ENCODE results near the gene CYGB.

The CYGB gene

GRCh38 chr17:76553178-76553908 lies 15.8 kb upstream of the CYGB start:
- no peak for DNase-seq (ENCODE audit: low read depth)
- no peak for TF ChIP-seq CTCF (IDR thresholded peaks at IDR 0.05; ENCODE audit: low read depth, low read length, missing control alignments)
- H3K4me3 ChIP-seq (ENCODE audit: low read depth, low read length), result no peak overlapping the region
- in situ Hi-C loops (cut with HindIII; ENCODE audit: low sequenced_read_pairs), result loop anchor here (25.0 kb wide), 1 partner anchor 184 kb away; the partner anchor contains the start of genes JMJD6, METTL23, MFSD11 and SRSF2

DNA sequence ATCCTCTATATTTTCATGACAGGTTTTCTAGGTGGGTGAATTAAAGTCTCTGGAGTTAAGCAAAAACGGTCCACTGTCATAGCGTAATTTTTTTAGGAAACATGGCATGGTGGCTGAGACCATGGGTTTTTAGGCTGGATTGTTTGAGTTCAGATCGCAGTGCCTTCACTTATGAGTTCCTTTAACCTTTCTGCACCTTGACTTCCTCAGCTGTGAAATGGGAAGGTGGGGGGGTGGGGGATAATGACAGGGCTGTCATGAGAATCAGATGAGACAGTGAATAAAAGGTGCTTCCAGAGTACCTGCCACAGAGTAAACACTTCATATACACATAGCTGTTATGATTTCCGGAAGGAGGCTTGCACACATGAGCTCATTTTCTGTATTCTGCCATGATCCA lies 14.2 kb upstream of the CYGB start:
- no peak for DNase-seq (ENCODE audit: low read depth)
- in situ Hi-C loops (cut with HindIII; ENCODE audit: low sequenced_read_pairs), result loop anchor here (25.0 kb wide), 1 partner anchor 186 kb away; the partner anchor contains the start of genes JMJD6, METTL23, MFSD11 and SRSF2
- no peak for TF ChIP-seq CTCF (IDR thresholded peaks at IDR 0.05; ENCODE audit: low read depth, low read length, missing control alignments)
- no peak overlapping the region for H3K4me3 ChIP-seq (ENCODE audit: low read depth, low read length)

DNA sequence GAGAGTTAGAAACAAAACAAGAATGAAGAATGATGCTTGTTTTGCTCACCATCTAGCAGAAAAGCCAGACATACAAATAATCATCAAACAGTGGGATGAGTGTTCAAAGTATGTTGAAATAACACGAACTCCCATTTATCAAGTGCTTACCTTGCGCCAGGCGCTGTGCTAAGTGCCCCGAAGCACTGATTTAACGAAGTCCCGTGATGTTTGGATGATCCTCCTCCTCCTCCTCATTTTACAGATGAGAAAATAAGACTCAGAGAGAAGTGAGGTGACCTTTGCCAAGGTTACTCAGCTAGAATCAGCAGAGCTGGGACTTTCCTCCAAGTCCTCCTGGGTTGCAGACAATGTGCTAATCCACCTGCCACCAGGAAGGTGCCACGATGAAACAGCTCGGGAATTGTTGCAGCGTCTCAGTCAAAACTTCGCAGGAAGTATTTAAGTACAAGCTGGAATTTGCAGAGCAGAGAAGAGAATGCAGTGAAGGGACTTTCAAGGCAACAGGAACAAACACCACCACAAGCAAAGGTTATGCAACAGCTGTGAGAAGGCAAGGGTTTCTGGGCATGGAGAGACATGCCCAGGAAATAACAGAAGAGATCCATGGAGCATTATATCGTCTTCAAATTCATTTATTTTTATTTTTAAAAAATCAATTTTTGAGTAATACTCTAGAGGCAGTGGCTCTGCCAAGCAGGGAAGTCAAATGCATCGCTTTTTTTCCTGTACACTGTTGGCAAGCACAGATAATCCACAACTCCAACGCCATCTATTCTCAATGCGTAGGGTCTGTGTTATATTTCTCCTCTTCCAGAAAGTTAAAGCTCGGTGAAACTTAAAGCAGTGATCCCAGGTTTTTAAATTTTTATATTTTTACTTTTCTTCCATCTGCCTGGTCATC lies 13.5 kb upstream of the CYGB start:
- in situ Hi-C loops (cut with HindIII; ENCODE audit: low sequenced_read_pairs), result loop anchor here (25.0 kb wide), 1 partner anchor 186 kb away; the partner anchor contains the start of genes JMJD6, METTL23, MFSD11 and SRSF2
- DNase-seq (ENCODE audit: low read depth), result no peak
- TF ChIP-seq CTCF (IDR thresholded peaks at IDR 0.05; ENCODE audit: low read depth, low read length, missing control alignments), result no peak
- H3K4me3 ChIP-seq (ENCODE audit: low read depth, low read length), result no peak overlapping the region

GRCh38 chr17:76549539-76549938 lies 12.0 kb upstream of the CYGB start:
- in situ Hi-C loops (cut with HindIII; ENCODE audit: low sequenced_read_pairs), result no loop called here
- no peak for TF ChIP-seq CTCF (IDR thresholded peaks at IDR 0.05; ENCODE audit: low read depth, low read length, missing control alignments)
- H3K4me3 ChIP-seq (ENCODE audit: low read depth, low read length), result no peak overlapping the region
- no peak for DNase-seq (ENCODE audit: low read depth)

- no peak for TF ChIP-seq CTCF (IDR thresholded peaks at IDR 0.05; ENCODE audit: low read depth, low read length, missing control alignments)
- in situ Hi-C loops (cut with HindIII; ENCODE audit: low sequenced_read_pairs), result no loop called here
- DNase-seq (ENCODE audit: low read depth), result no peak
- no peak overlapping the region for H3K4me3 ChIP-seq (ENCODE audit: low read depth, low read length)
Measured at GRCh38 chr17:76549215-76549518, 11.7 kb upstream of the CYGB start.

GRCh38 chr17:76548378-76549214 lies 11.1 kb upstream of the CYGB start:
- H3K4me3 ChIP-seq (ENCODE audit: low read depth, low read length), result no peak overlapping the region
- no peak for TF ChIP-seq CTCF (IDR thresholded peaks at IDR 0.05; ENCODE audit: low read depth, low read length, missing control alignments)
- in situ Hi-C loops (cut with HindIII; ENCODE audit: low sequenced_read_pairs), result no loop called here
- no peak for DNase-seq (ENCODE audit: low read depth)
